HepG2 (cell line): ENCODE results near the gene WIPF2. TPM values are rescaled to one million over a fixed set of nuclear protein-coding genes. Genes with fewer than 3 reads are reported as not detected.

Source experiments
- ATAC-seq: fragments of 200-7000 bp; cut with Tn5 transposase; 3 replicates; pipeline ENCODE4 v1.9.1; 2020; ENCODE audit warnings: mild to moderate bottlenecking, moderate library complexity
- BruUV-seq: library from RNA; stranded (reverse); fragments of 400-500 nt; replicated peaks from 2 replicates; lab custom pipeline; 2021; lab: Mats Ljungman, UMichigan
- CTCF ChIA-PET: fragments of 300-600 bp; formaldehyde crosslinking; extraction: SDS; loops from one replicate; lab custom pipeline; 2021; ENCODE audit warnings: low total read pairs, inconsistent platforms, low intra/inter-chr PET ratio; lab: Yijun Ruan, JAX
- POLR2A ChIA-PET: fragments of 350-600 bp; sonication (Branson Sonifier 250); formaldehyde crosslinking; loops from one replicate; lab custom pipeline; 2020; ENCODE audit warnings: antibody characterized with exemption, inconsistent platforms; lab: Yijun Ruan, JAX
- DNase-seq: peaks from one replicate; pipeline ENCODE4 v3.0.0-alpha.2; 2015; ENCODE audit warnings: low spot score
- FAIRE-seq: peaks from 3 replicates; lab custom pipeline; 2011; peaks lifted over from hg19 to GRCh38; lab: Jason Lieb, UNC
- H2AFZ ChIP-seq: one replicate; pipeline ENCODE4 v1.6.1; 2011; ENCODE audit warnings: low read length, inconsistent platforms
- H3K27ac ChIP-seq: fragments of 300-600 bp; 3 replicates; pipeline ENCODE4 v1.8.0; 2011; ENCODE audit warnings: mixed run types, mild to moderate bottlenecking, mixed read lengths, low read length, inconsistent platforms; ENCODE audit not compliant: insufficient read depth; ENCODE audit errors: extremely low read length
- H3K27me3 ChIP-seq, 2 experiments: fragments of 200-600 bp in 1 of 2; 2 replicates in 1 of 2; 3 replicates in 1 of 2; pipeline versions ENCODE4 v1.6.0 to v1.8.0; 2011; ENCODE audit warnings: low read length in 2 of 2, mild to moderate bottlenecking in 2 of 2, moderate library complexity in 2 of 2, inconsistent platforms in 1 of 2; ENCODE audit not compliant: insufficient read depth in 2 of 2, control insufficient read depth in 1 of 2
- H3K36me3 ChIP-seq, 2 experiments: fragments of 200-600 bp in 1 of 2; replicated peaks in 1 of 2; 2 replicates in 1 of 2; 3 replicates in 1 of 2; pipeline versions ENCODE4 v1.5.1 to v1.8.0; 2011; ENCODE audit warnings: low read length in 2 of 2, inconsistent platforms in 1 of 2; ENCODE audit not compliant: insufficient read depth in 2 of 2, control insufficient read depth in 1 of 2
- H3K4me1 ChIP-seq: 2 replicates; pipeline ENCODE4 v1.5.1; 2012; ENCODE audit warnings: low read length, inconsistent platforms; ENCODE audit not compliant: insufficient read depth
- H3K4me2 ChIP-seq: 2 replicates; pipeline ENCODE4 v1.6.0; 2011; ENCODE audit warnings: low read depth, low read length, inconsistent platforms
- H3K4me3 ChIP-seq, 3 experiments: fragments of 200-600 bp in 1 of 3; sonication (generic), shearing (Covaris generic) in 1 of 3; replicated peaks in 1 of 3; 2 replicates each; pipeline ENCODE4 v1.5.1; 2011 to 2016; ENCODE audit warnings: low read length in 3 of 3, inconsistent platforms in 2 of 3, low read depth in 2 of 3, mild to moderate bottlenecking in 2 of 3, control low read depth in 1 of 3, mixed read lengths in 1 of 3; ENCODE audit not compliant: insufficient read depth in 1 of 3
- H3K79me2 ChIP-seq: one replicate; pipeline ENCODE4 v1.6.1; 2011; ENCODE audit warnings: low read length, inconsistent platforms; ENCODE audit not compliant: insufficient read depth
- H3K9ac ChIP-seq: 2 replicates; pipeline ENCODE4 v1.6.0; 2011; ENCODE audit warnings: mild to moderate bottlenecking, low read depth, low read length, inconsistent platforms; ENCODE audit not compliant: insufficient read depth
- H3K9me3 ChIP-seq: 2 replicates; pipeline ENCODE4 v1.5.1; 2012; ENCODE audit warnings: mild to moderate bottlenecking, low read length
- H4K20me1 ChIP-seq: 2 replicates; pipeline ENCODE4 v1.6.0; 2011; ENCODE audit warnings: inconsistent platforms, mild to moderate bottlenecking, low read length, moderate library complexity; ENCODE audit not compliant: insufficient read depth
- ADNP ChIP-seq: sonication (generic); formaldehyde crosslinking; IDR thresholded peaks from 2 replicates; pipeline ENCODE4 v1.4.0; 2020; ENCODE audit warnings: missing genetic modification reagents
- GMEB2 ChIP-seq: IDR thresholded peaks from 2 replicates; pipeline ENCODE4 v1.6.1; 2016; ENCODE audit warnings: missing biosample characterization, missing genetic modification reagents, low read depth
- SP1 ChIP-seq, 2 experiments: fragments of 450-650 bp in 1 of 2; sonication (generic) in 1 of 2; formaldehyde crosslinking in 1 of 2; IDR thresholded peaks; 2 replicates each; pipeline versions ENCODE4 v1.4.0 to v1.6.1; 2016 to 2020; ENCODE audit warnings: missing genetic modification reagents in 1 of 2
- XRCC5 ChIP-seq: fragments of 200-400 bp; formaldehyde crosslinking; optimal IDR thresholded peaks from 2 replicates; pipeline ENCODE3; 2017; ENCODE audit warnings: mild to moderate bottlenecking, low read length
- ZC3H13 ChIP-seq: sonication (generic); formaldehyde crosslinking; IDR thresholded peaks from 2 replicates; pipeline ENCODE4 v1.8.1; 2023; ENCODE audit warnings: mild to moderate bottlenecking, missing genetic modification reagents, moderate library complexity
- ZNF383 ChIP-seq: sonication (generic); formaldehyde crosslinking; IDR thresholded peaks from 2 replicates; pipeline ENCODE4 v1.4.0; 2020; ENCODE audit warnings: missing genetic modification reagents, mild to moderate bottlenecking, borderline replicate concordance
- ZNF496 ChIP-seq: sonication (generic); formaldehyde crosslinking; IDR thresholded peaks from 2 replicates; pipeline ENCODE4 v1.8.1; 2023; ENCODE audit warnings: mild to moderate bottlenecking, moderate library complexity, missing genetic modification reagents; ENCODE audit not compliant: insufficient replicate concordance
- ZNF790 ChIP-seq: sonication (generic); formaldehyde crosslinking; IDR thresholded peaks from 2 replicates; pipeline ENCODE4 v1.8.0; 2022; ENCODE audit warnings: missing genetic modification reagents, mild to moderate bottlenecking, borderline replicate concordance
- ZSCAN5A ChIP-seq: sonication (generic); formaldehyde crosslinking; IDR thresholded peaks from 2 replicates; pipeline ENCODE4 v1.8.0; 2022; ENCODE audit warnings: mild to moderate bottlenecking, missing genetic modification reagents, borderline replicate concordance
- WGBS: methylation state at CpG from one replicate; pipeline ENCODE4 v1.1.6; 2017; ENCODE audit warnings: low lambda C conversion rate; 5-methylcytosine and 5-hydroxymethylcytosine counted together
- in situ Hi-C: cut with HindIII; loops from 2 replicates; pipeline ENCODE4 v1.10.0; 2017; ENCODE audit warnings: low pct_unique_long_range_greater_than_20kb; ENCODE audit not compliant: extremely low pct_ligation_motif_present
- intact Hi-C: fragments of 100-400 bp; cut with micrococcal nuclease; formaldehyde crosslinking; loops from one replicate; pipeline ENCODE4 v1.10.0; 2022; ENCODE audit not compliant: unreplicated experiment
- polyA plus RNA-seq, 8 experiments: library from polyadenylated mRNA; depleted of rRNA in 3 of 8; stranded (reverse) in 7 of 8; unstranded in 1 of 8; fragments of >200 nt; fragmentation: Illumina TruSeq in 4 of 8; extraction: Trizol in 4 of 8; gene quantifications; 2 replicates each; pipeline versions ENCODE4 v1.2.1 to v1.2.3, GENCODE V29; 2011 to 2016; ENCODE audit warnings: low read depth in 4 of 8, missing spikeins in 1 of 8, mixed read lengths in 1 of 8; ENCODE audit not compliant: insufficient read depth in 1 of 8
- total RNA-seq, 5 experiments: library from RNA; depleted of rRNA; stranded (reverse); fragments of >200 nt; fragmentation: Illumina TruSeq; extraction: Trizol; gene quantifications; 2 replicates each; pipeline ENCODE4 v1.2.3, GENCODE V29; 2016; ENCODE audit warnings: low read depth in 1 of 5

WIPF2 gene
- total and polyA plus RNA-seq, 2 of the 13 experiments (the other 11 are each of a cell fraction or from before 2014, with no cell fraction given): 7.2 to 10.8 TPM

GRCh38 chr17:40309949-40310510 lies 90.9 kb downstream of the WIPF2 start:
- in situ Hi-C loops: no loop called here
- Histone ChIP-seq H3K9me3 (no peaks in the 10 kb centered on the region), H3K36me3 (no peaks in the 10 kb centered on the region), H4K20me1 (no peaks in the 10 kb centered on the region), H3K4me3 (peak overlapping the region; percentile 78 to 89 (median 88)), H3K9ac (peak overlapping the region; percentile 61; the same call in 1 of the 2 replicates), H3K4me1 (peaks cover 81% of the 10 kb centered on the region), H3K79me2 (no peaks in the 10 kb centered on the region), H3K27me3 (no peaks in the 10 kb centered on the region; a peak in 1 of 5 replicates), H2AFZ (no peak overlapping the region), H3K27ac (no peak overlapping the region), H3K4me2 (peak overlapping the region; percentile 93)
- FAIRE-seq (no peak), ATAC-seq (peak; percentile 12), DNase-seq (no peak)
- WGBS: 74% methylated on average over 2 of the region's 2 CpGs
- intact Hi-C loops: no loop called here
- TF ChIP-seq ZNF383 (no peak), ZNF790 (CRISPR knock-in tag) (0 out of 2 replicates have a peak, but pooled peaks have one; percentile 5), GMEB2 (CRISPR knock-in tag) (no peak), XRCC5 (no peak), ZSCAN5A (CRISPR knock-in tag) (no peak), SP1 (IDR thresholded peaks at IDR 0.05) (no peak), SP1 (CRISPR knock-in tag; IDR thresholded peaks at IDR 0.05) (no peak), ZC3H13 (CRISPR knock-in tag) (no peak), ZNF496 (CRISPR knock-in tag) (no peak), ADNP (CRISPR knock-in tag) (no peak)
- POLR2A ChIA-PET: interaction anchor here (0.6 to 4.1 kb wide), 10 partner anchors 14 to 197 kb away, joined by 3 to 35 read pairs (median 4); no protein-coding TSS in a partner anchor
- CTCF ChIA-PET: no interaction called here
- BruUV-seq: no TSS peak
